Measurements from ENCODE around the gene CLCN2.
A peak's percentile ranks its signal among the peaks of the same experiment; 100 is the strongest.

Gene CLCN2

GRCh38 chr3:184380185-184380626 is 18.8 kb upstream of the CLCN2 start:
- no peaks in the 10 kb centered on the region for H3K36me3 ChIP-seq (ENCODE audit: control insufficient read depth, insufficient read depth, low read length)
- H3K27me3 ChIP-seq (ENCODE audit: control insufficient read depth, insufficient read depth, low read length): peaks cover 77% of the 10 kb centered on the region
- no peak overlapping the region for H3K27ac ChIP-seq (ENCODE audit: low read depth, low read length)
- no peaks in the 10 kb centered on the region for H3K9me3 ChIP-seq (ENCODE audit: control insufficient read depth, insufficient read depth, low read length)
- no peak overlapping the region for H3K9ac ChIP-seq (ENCODE audit: low read depth, low read length)
- peak overlapping the region; percentile 59; the same call in 1 of the 2 replicates for H3K4me3 ChIP-seq (ENCODE audit: low read depth, low read length)
- H3K4me1 ChIP-seq (ENCODE audit: control insufficient read depth, insufficient read depth, low read length): peaks cover 29% of the 10 kb centered on the region

- Histone ChIP-seq H3K36me3 (ENCODE audit: control insufficient read depth, insufficient read depth, low read length) (no peaks in the 10 kb centered on the region), H3K27me3 (ENCODE audit: control insufficient read depth, insufficient read depth, low read length) (peaks cover 78% of the 10 kb centered on the region), H3K9me3 (ENCODE audit: control insufficient read depth, insufficient read depth, low read length) (no peaks in the 10 kb centered on the region), H3K27ac (ENCODE audit: low read depth, low read length) (no peak within 1 kb of the TSS), H3K9ac (ENCODE audit: low read depth, low read length) (no peak within 1 kb of the TSS), H3K4me3 (ENCODE audit: low read depth, low read length) (peak within 1 kb of the TSS; percentile 60), H3K4me1 (ENCODE audit: control insufficient read depth, insufficient read depth, low read length) (peaks cover 29% of the 10 kb centered on the region)
Measured at GRCh38 chr3:184379358-184380184, 18.2 kb upstream of the CLCN2 start, which contains the start of gene CHRD. Gene CHRD, plus strand, starts transcription at chr3:184380054. Its CDS starts 265 bp downstream, at chr3:184380319.

GRCh38 chr3:184378651-184379357 is 17.4 kb upstream of the CLCN2 start:
- H3K4me3 ChIP-seq (ENCODE audit: low read depth, low read length): peak overlapping the region; percentile 60; the same call in 1 of the 2 replicates
- no peak overlapping the region for H3K27ac ChIP-seq (ENCODE audit: low read depth, low read length)
- H3K27me3 ChIP-seq (ENCODE audit: control insufficient read depth, insufficient read depth, low read length): peaks cover 71% of the 10 kb centered on the region
- H3K9ac ChIP-seq (ENCODE audit: low read depth, low read length): no peak overlapping the region
- peaks cover 29% of the 10 kb centered on the region for H3K4me1 ChIP-seq (ENCODE audit: control insufficient read depth, insufficient read depth, low read length)
- no peaks in the 10 kb centered on the region for H3K36me3 ChIP-seq (ENCODE audit: control insufficient read depth, insufficient read depth, low read length)
- no peaks in the 10 kb centered on the region for H3K9me3 ChIP-seq (ENCODE audit: control insufficient read depth, insufficient read depth, low read length)

GRCh38 chr3:184377882-184378445 is 16.6 kb upstream of the CLCN2 start, which contains the start of gene THPO:
Gene THPO, minus strand, starts transcription at chr3:184378207. Its CDS starts 1,948 bp downstream, at chr3:184376259.
- Histone ChIP-seq H3K36me3 (ENCODE audit: control insufficient read depth, insufficient read depth, low read length) (no peaks in the 10 kb centered on the region), H3K27ac (ENCODE audit: low read depth, low read length) (no peak within 1 kb of the TSS), H3K4me3 (ENCODE audit: low read depth, low read length) (no peak within 1 kb of the TSS), H3K9ac (ENCODE audit: low read depth, low read length) (no peak within 1 kb of the TSS), H3K9me3 (ENCODE audit: control insufficient read depth, insufficient read depth, low read length) (no peaks in the 10 kb centered on the region), H3K27me3 (ENCODE audit: control insufficient read depth, insufficient read depth, low read length) (peaks cover 65% of the 10 kb centered on the region), H3K4me1 (ENCODE audit: control insufficient read depth, insufficient read depth, low read length) (peaks cover 29% of the 10 kb centered on the region)

GRCh38 chr3:184377374-184377773 is 16.0 kb upstream of the CLCN2 start:
- Histone ChIP-seq H3K4me1 (ENCODE audit: control insufficient read depth, insufficient read depth, low read length) (peaks cover 29% of the 10 kb centered on the region), H3K36me3 (ENCODE audit: control insufficient read depth, insufficient read depth, low read length) (no peaks in the 10 kb centered on the region), H3K9ac (ENCODE audit: low read depth, low read length) (no peak overlapping the region), H3K27ac (ENCODE audit: low read depth, low read length) (no peak overlapping the region), H3K4me3 (ENCODE audit: low read depth, low read length) (no peak overlapping the region), H3K9me3 (ENCODE audit: control insufficient read depth, insufficient read depth, low read length) (no peaks in the 10 kb centered on the region), H3K27me3 (ENCODE audit: control insufficient read depth, insufficient read depth, low read length) (peaks cover 60% of the 10 kb centered on the region)

- peaks cover 45% of the 10 kb centered on the region for H3K27me3 ChIP-seq (ENCODE audit: control insufficient read depth, insufficient read depth, low read length)
- H3K36me3 ChIP-seq (ENCODE audit: control insufficient read depth, insufficient read depth, low read length): no peaks in the 10 kb centered on the region
- no peaks in the 10 kb centered on the region for H3K9me3 ChIP-seq (ENCODE audit: control insufficient read depth, insufficient read depth, low read length)
- no peak overlapping the region for H3K9ac ChIP-seq (ENCODE audit: low read depth, low read length)
- no peak overlapping the region for H3K27ac ChIP-seq (ENCODE audit: low read depth, low read length)
- peaks cover 39% of the 10 kb centered on the region for H3K4me1 ChIP-seq (ENCODE audit: control insufficient read depth, insufficient read depth, low read length)
- H3K4me3 ChIP-seq (ENCODE audit: low read depth, low read length): no peak overlapping the region
Measured at GRCh38 chr3:184375747-184376461, 14.5 kb upstream of the CLCN2 start.

GRCh38 chr3:184373422-184373821 is 12.0 kb upstream of the CLCN2 start:
- H3K27me3 ChIP-seq (ENCODE audit: control insufficient read depth, insufficient read depth, low read length): peaks cover 28% of the 10 kb centered on the region
- H3K4me3 ChIP-seq (ENCODE audit: low read depth, low read length): no peak overlapping the region
- peaks cover 36% of the 10 kb centered on the region for H3K4me1 ChIP-seq (ENCODE audit: control insufficient read depth, insufficient read depth, low read length)
- H3K9me3 ChIP-seq (ENCODE audit: control insufficient read depth, insufficient read depth, low read length): no peaks in the 10 kb centered on the region
- H3K9ac ChIP-seq (ENCODE audit: low read depth, low read length): no peak overlapping the region
- no peak overlapping the region for H3K27ac ChIP-seq (ENCODE audit: low read depth, low read length)
- H3K36me3 ChIP-seq (ENCODE audit: control insufficient read depth, insufficient read depth, low read length): peaks cover 16% of the 10 kb centered on the region

- Histone ChIP-seq H3K36me3 (ENCODE audit: control insufficient read depth, insufficient read depth, low read length) (peaks cover 22% of the 10 kb centered on the region), H3K4me3 (ENCODE audit: low read depth, low read length) (no peak overlapping the region), H3K9ac (ENCODE audit: low read depth, low read length) (no peak overlapping the region), H3K27me3 (ENCODE audit: control insufficient read depth, insufficient read depth, low read length) (peaks cover 23% of the 10 kb centered on the region), H3K4me1 (ENCODE audit: control insufficient read depth, insufficient read depth, low read length) (peaks cover 33% of the 10 kb centered on the region), H3K27ac (ENCODE audit: low read depth, low read length) (no peak overlapping the region), H3K9me3 (ENCODE audit: control insufficient read depth, insufficient read depth, low read length) (no peaks in the 10 kb centered on the region)
Measured at GRCh38 chr3:184372911-184373310, 11.5 kb upstream of the CLCN2 start.

- Histone ChIP-seq H3K27ac (ENCODE audit: low read depth, low read length) (no peak overlapping the region), H3K9me3 (ENCODE audit: control insufficient read depth, insufficient read depth, low read length) (no peaks in the 10 kb centered on the region), H3K4me3 (ENCODE audit: low read depth, low read length) (no peak overlapping the region), H3K9ac (ENCODE audit: low read depth, low read length) (no peak overlapping the region), H3K4me1 (ENCODE audit: control insufficient read depth, insufficient read depth, low read length) (peaks cover 27% of the 10 kb centered on the region), H3K27me3 (ENCODE audit: control insufficient read depth, insufficient read depth, low read length) (peaks cover 17% of the 10 kb centered on the region; the same call in 1 of the 2 replicates), H3K36me3 (ENCODE audit: control insufficient read depth, insufficient read depth, low read length) (peaks cover 26% of the 10 kb centered on the region)
Measured at GRCh38 chr3:184372296-184372821, 11.0 kb upstream of the CLCN2 start.

GRCh38 chr3:184371570-184372018 is 10.2 kb upstream of the CLCN2 start:
- H3K9me3 ChIP-seq (ENCODE audit: control insufficient read depth, insufficient read depth, low read length): no peaks in the 10 kb centered on the region
- H3K4me1 ChIP-seq (ENCODE audit: control insufficient read depth, insufficient read depth, low read length): peaks cover 25% of the 10 kb centered on the region
- H3K9ac ChIP-seq (ENCODE audit: low read depth, low read length): no peak overlapping the region
- peaks cover 33% of the 10 kb centered on the region for H3K36me3 ChIP-seq (ENCODE audit: control insufficient read depth, insufficient read depth, low read length)
- no peak overlapping the region for H3K4me3 ChIP-seq (ENCODE audit: low read depth, low read length)
- peaks cover 10% of the 10 kb centered on the region; the same call in 1 of the 2 replicates for H3K27me3 ChIP-seq (ENCODE audit: control insufficient read depth, insufficient read depth, low read length)
- H3K27ac ChIP-seq (ENCODE audit: low read depth, low read length): peak overlapping the region; percentile 62
